HG02759 (cell line): Measurements from ENCODE around the gene ANKRD16.

ENCODE experiments used
- ATAC-seq: cut with Tn5 transposase; IDR thresholded peaks from one replicate; pipeline ENCODE4 v1.9.1; 2021; ENCODE audit warnings: mild to moderate bottlenecking, moderate library complexity; ENCODE audit not compliant: unreplicated experiment

ANKRD16 gene

DNA sequence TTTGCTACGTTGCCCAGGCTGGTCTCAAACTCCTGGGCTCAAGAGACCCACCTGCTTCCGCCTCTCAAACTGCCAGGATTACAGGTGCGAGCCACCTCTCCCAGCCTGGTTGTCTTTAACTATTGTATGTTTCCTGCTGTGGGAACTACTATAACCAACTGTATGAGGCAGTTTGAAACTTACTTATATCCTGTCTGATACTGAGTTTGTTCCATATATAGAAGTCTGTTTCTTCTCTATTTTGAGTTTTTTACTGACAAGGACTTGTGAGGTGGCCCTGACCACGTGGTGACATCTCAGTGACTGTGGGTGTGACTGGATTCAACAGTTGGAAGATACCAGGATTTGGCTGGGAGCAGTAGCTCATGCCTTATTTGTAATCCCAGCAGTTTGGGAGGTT is 14.5 kb upstream of the ANKRD16 start:
- peak; percentile 94 for ATAC-seq

DNA sequence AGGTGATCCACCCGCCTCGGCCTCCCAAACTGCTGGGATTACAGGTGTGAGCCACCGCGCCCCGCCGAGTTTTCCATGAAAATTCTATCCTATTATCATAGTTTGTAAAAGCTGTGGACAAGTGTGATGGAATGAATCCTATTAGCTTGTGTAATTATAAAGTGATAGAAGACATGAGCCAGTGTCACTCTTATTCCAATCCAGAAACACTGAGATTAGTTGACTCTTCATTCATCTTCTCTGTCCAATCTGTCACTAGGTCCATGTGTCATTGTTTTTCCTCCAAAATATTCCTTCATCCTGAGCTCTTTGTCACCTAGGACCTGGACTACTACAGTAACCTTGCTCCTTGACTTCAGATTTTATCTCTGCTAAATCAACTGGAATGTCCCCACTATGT is 13.9 kb upstream of the ANKRD16 start:
- no peak for ATAC-seq

DNA sequence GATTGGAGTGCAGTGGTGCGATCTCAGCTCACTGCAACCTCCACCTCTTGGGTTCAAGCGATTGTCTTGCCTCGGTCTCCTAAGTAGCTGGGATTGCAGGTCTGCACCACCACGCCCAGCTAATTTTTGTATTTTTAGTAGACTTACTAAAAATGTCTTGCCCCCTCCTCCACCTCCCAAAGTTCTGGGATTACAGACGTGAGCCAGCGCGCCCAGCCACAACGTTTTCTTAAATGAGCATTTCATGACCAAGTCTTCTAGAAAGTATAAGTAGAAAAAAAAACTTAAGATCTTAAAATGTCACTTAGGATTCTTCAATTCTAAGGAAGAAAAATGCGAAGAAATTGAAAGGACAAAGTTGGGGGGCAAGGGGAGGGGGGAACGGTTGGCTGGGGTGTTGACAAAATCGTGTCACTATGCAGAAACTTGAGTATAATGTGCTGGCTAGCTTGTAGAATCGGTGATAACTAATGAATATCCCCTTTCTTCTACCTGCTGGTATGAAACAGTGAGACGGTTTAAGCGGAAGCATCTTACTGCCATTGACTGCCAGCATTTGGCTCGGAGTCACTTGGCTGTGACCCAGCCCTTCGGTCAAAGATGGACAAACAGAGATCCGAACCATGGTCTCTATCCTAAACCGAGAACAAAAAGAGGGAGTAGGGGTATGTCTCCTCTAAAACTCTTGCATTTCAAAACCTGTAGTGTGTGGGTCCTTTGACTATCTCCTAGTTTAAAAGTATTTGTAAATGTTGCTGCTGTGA is 13.0 kb upstream of the ANKRD16 start:
- no peak for ATAC-seq

DNA sequence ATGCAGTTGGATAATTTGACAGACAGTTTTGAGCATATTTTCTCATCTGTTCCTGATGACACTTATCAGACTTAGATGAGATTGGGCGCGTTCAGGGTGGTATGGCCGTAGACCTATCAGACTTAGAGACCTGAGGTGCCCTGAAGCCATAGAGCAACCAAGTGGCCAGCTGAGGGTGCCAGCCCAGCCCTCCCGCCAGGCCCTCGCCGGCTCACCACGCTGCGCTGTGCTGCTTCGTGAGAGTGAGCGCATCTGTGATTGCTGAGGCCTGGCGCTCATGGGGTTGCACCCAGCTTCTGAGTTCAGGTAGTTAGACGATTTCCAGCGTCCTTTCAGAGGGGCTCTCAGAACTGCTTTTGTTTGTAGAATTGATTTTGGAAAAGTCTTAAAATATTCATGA is 10.6 kb upstream of the ANKRD16 start:
- ATAC-seq, result no peak

DNA sequence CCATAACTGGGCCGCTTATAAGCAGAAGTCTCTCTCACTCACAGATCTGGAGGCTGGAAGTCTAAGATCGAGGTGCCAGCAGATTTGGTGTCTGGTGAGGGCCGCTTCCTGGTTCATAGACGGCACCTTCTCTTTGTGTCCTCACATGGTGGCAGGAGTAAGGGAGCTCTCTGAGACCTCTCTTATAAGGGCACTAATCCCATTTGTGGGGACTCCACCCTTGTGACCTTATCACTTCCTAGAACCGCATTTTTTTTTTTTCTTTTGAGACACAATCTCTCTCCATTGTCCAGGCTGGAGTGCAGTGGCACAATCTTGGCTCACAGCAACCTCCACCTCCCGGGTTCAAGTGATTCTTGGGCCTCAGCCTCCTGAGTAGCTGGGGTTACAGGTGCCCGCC is 8.5 kb upstream of the ANKRD16 start:
- ATAC-seq, result no peak

DNA sequence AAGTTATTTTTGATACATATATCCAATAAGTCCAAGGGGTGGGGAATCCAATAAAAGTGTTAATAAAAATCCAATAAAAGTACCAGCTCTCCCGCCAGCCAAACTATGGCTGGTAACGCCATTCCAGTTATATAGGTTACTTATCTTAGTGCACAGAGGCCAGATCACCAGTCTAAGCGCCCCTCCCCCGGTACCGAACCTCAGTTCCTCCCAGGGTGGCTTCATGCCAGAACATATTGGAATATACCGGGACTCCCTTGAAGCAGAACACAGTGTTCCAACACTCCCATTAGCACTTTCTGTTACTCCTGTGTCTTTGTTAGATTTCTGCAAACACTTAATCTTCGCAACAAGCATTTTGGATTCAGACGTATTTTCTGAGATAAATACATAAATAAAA is 7.8 kb upstream of the ANKRD16 start:
- no peak for ATAC-seq

DNA sequence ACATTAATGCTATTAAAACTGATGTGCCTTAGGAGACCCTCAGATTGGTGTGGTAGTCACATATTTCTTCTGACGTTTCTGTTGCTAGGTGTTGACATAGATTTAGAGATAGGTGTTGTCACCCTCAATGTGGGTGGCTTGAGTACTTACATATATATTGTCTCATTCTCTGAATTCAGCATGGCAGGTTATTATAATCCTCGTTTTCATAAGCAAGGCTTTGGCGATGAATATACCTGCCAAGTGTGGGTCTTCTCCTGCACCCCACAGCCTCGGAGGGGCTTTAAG is 7.3 kb upstream of the ANKRD16 start:
- ATAC-seq, result no peak

DNA sequence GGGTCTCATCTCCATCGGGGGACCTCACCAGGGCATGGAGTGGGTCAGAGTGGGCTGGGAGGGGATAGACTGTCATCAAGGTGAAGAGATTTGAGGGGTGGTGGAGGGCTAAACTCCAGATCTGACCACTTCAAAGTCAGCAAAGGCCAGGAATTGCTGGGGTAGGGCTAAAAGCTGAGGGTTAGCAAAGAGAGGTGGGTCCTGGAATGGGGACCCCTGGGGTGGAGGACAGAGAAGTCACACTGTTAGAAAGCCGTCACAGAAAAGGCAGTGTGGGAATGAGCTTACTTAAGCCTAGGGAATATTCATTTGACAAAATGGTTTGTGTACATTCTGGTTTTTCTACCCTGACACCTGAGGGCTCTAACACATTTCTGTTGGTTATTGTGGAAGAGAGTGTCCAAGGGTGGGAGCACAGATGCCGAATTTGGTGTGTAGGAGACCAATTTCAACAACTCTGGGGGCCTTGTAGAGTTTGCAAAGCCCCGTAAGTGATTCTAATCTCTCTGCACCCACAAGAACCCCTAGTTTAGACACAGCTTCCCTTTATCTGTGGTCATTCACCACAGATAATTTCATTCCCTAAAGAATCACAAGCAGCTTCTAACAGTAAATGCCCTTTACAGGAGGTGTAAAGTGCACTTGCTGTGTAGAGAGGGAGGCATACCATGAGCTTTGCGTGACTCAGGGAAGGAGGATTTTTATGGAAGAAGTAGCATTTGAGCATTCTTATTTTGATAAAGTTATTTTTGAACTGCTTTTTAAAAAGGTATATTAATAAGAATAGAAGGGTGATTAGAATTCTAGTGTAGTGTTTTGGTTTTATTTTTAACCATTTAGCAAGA is 6.7 kb upstream of the ANKRD16 start:
- peak; percentile 20 for ATAC-seq

DNA sequence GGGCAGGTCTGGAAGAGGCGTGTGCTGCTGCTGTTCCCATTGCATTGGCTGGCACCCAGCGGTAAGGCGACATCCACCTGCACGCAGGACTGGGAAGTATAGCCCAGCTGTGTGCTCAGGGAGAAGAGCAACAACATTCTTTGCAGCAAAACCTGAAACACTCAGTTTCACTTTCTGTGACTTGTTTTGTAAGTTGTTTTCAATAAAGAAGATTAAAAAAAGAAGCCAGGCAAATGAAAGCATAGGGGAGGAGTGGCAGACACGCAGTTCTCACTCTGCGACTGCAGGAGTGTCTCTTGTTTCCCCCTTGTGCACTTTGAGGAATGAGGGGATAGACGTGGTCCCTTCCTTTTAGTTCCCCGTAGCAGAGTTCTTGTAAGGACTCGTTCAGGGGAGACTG is 6.1 kb upstream of the ANKRD16 start:
- peak; percentile 78 for ATAC-seq

DNA sequence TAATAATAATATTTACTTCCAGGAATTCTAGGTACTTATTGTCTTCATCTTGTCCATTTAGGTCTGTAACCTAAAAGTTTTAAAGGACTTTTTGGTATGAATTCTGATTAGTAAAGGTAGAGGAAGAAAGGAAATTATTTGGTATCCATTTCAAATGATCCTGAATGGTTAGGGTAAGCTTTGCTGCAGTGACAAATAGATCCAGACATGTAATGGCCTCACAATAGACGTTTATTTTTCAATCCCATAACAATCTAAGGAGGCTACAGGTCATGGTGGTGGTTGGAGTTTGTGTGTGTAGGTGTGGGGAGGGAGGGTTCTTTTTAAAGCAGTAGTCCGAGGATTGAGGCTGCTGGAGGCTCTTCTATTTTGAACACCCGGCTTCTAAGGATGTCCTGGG is 5.7 kb upstream of the ANKRD16 start:
- no peak for ATAC-seq

DNA sequence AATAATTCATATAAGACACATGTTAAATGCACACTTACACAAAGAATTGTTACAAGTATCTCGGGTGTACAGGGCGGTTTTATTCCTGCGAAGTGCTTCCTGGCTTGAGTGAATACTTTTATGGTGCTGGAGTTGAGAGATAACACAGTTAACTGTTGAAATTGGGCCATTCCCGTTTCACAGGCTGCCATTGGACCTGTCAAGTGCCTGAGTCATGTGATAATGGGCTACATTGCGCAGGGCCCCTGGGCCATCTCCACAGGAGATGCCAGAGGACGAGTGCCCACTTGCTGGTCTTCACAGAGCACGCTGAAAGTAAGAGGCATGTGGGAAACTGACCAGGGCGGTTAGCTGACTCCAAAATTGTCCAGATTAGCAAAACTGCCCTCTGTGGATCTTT is 5.2 kb upstream of the ANKRD16 start:
- ATAC-seq, result no peak

DNA sequence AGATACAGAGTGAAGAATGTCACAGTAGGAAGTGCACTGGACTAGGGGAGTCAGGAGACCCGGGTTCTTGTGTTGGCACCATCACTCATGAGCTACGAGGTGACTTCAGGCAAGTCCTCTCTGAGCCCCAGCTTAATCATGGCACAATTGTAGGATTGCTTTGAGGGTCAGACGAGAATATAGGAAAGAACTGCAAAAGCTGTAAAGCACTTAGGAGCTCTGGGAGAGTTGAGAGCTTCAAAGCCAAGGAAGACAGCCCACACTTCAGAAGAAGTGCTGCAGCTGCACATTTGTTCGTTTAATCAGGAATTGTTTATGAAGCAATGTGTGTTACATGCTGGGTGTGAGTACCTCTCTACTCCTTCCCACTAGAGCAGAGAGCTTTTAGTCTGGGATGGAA is 4.7 kb upstream of the ANKRD16 start:
- ATAC-seq, result no peak

DNA sequence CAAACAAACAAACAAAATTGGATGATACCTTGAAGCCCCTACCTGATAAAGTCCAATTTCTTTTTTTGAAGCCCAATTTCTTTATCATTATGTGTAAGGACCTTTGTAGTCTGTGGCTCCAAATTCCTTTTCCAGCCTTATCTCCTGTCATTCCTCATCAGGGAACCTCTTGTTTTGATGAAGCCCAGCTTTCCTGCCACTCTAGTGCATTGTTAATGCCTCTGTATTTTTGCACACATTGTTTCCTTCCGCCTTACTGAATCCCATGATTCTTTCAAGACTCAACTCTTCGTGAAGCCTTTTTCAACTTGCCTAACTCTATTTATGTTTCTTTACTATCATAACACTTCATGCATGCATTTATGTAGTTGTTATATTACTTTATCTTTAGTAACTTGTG is 3.6 kb upstream of the ANKRD16 start:
- ATAC-seq, result no peak

DNA sequence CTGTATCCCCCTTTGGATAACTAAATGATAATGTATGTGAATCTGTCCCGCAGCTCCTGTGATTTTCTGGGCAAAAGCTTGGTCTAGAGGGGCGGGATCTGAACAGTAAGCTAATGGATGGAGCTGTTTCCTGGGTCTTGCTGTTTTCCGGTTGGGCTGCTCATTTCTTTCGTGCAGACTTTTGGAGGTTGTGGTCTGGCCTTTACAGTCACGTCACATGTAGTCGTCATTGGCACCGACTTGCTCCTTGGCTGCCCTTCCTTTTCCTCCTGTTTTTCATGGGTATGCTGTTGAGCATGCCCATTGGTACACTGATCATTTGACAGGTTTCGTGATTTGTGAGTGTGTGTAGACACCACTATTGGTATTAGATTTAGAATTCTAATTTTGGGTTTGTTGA is 2.3 kb upstream of the ANKRD16 start:
- no peak for ATAC-seq

DNA sequence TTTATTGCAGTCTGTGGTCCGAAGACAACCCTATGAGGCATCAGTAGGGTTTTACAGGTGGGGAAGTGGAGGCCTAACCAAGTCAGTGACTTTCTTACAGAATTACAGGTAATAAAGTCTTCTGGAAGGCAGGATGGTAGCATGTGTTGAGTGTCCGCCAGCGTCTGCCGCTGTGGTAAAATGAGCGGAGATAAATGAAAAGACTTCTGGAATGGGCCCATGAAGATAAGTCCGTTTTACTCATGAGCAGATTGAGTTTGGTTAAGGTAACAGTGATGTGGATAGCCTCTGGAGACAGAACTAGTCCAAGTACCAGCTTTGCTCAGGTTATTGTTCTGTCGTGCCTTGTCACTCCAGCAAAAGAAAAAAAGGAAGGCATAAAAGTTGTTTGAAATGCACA is 1.3 kb upstream of the ANKRD16 start:
- no peak for ATAC-seq

DNA sequence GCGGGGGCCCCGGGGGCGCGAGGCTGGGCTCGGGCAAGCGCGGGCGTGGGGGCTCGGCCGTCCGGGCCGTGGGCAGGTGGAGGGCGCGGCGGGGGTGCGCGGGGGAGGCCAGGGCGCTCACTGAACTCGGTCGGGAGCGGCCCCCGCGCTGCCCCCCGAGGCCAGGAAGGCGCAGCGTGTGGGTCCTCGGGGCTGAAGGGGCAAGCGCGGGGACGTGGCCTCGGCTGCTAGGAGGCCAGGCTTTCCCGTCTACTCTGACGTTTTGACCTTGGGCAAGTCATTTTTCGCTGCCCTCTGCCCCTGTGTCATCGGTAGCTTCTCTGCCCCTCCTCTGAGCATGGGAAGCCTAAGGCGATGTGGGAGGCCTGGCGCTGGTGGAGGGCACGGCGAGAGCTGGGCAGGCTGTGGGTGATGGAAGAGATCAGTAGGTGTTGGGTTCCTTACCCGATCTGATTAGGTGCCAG is 791 bp upstream of the ANKRD16 start:
- peak; percentile 4 for ATAC-seq

DNA sequence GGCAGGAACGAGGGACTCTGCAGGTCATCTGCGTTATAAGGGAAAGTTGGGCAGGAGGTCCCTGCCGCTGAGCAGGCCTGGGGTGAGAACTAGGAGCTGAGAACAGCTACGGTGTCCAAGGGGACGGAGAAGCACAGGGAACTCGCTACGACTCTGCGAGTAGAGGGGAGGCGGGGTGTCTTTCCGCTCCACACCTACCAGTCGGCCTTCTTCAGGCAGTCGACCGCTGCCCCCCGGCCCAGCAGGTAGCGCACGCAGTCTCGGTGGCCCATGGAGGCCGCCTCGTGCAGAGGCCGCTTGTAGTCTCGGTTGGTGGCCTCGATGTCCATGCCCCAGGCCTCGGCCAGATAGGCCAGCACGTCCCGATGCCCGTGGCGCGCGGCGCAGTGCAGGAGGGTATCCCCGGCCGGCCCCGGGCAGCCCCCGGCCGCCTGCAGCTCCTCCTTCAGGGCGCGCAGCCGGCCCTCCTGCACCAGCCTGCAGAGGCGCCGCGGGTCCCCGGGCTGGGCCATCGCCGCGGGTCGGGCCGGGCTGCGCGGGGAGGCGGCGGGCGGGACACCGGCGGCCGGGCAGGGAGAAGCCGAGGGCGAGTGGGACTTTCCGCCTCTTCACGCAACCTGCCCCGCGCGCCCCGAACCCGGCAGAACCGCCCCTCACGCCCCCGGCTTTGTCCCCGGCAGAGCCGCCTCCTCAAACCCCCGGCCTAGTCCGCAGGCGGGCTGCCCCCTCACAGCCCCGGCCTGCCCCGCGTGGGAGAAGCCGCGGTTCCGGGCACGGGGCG is 660 bp downstream of the ANKRD16 start:
- ATAC-seq, result peak; percentile 27

DNA sequence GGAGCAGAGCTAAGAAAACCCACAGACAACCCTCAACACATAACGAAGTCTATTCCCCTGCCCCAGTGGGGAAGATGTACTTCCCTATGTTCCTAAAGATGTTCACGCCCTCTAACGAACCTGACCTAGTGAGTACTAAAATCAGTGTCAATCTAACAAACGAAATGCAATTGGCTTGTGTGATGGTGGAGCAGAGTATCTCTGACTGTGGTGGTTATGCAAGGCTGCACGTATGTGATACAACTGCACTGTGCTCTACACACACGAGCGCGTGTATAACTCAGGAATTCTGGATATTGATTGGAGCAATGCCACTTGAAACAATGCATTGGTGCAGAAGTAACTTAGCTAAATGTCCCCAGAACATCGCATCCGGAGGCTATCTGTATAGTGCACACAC is 1.3 kb downstream of the ANKRD16 start:
- ATAC-seq, result no peak

DNA sequence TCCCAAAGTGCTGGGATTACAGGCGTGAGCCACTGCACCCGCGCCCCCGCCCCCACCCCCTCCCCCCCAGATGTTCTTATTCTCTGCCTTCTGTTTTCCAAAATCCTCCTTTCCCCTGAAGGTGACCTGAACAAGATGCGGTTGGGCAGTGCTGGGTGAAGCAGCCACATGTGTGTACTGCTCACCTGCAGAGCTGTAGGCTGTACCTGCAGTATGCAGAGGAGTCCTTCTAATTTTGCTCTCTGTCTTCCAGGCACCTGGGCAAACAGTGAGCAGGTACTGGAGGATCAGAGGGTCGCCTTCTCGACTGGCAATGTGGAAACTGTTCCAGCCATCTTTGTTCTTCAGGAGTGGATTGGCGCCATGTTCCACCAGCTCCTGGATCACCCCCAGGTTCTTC is 2.1 kb downstream of the ANKRD16 start:
- ATAC-seq, result no peak

DNA sequence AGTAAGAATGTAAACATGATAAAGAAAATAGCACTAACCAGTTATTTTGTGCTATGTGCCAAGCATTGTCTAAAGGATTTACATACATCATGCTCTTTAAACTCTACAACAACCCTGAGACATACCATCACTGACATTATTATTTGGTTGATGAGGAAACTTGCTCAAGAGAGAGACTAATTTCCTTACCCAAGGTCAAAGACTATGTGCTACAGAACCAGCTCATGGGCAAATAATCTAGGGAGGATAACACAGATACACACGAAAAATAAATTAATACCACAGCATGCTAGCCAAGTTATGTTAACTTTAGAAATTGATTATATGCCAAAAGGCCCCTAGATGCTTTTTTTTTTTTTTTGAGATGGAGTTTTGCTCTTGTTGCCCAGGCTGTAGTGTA is 2.7 kb downstream of the ANKRD16 start:
- ATAC-seq, result no peak

DNA sequence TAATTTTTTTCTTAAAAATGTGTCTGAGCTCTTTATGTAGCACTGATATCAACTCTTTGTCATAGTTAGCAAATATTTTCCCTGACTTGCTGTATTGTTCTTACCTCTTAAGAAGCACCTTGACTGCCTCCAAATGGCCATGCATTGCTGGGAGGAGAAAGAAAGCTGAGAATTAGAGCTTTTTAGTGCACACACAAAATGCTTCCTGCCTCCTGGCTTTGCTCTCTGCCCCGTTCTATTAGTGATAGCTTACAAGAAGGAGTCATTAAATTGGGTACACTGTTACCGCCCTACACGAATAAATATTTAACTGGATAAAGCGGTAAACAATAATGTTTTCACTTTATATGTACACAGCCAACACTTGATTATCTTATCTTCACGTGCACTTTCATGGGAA is 4.1 kb downstream of the ANKRD16 start:
- no peak for ATAC-seq

DNA sequence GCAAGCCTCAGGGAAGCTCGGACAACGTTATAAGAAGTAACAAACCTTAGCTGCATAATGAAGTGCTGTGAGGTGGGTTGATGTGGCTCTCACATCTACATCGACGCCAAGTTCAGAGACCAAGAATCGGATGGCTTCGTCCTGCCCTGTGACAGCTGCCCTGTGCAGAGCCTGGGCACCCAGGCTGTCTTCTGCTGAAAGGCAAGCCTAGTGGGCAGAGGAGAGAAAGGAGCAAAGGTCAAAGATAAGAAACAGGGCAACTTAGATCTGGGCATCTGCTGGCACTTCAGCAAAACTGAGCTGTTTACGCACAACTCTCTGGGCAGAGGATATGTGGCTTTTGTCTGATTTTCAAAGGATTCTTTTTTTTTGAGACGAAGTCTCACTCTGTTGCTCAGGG is 6.7 kb downstream of the ANKRD16 start:
- ATAC-seq, result no peak
